CD14-positive monocyte (primary cell): ENCODE measurements around the gene SLC39A12. TPM values are rescaled to one million over a fixed set of nuclear protein-coding genes. Genes with fewer than 3 reads are reported as not detected.
"Not testable (repeated sequence)": the region's sequence is repeated elsewhere in the genome, so short reads cannot be mapped to it uniquely, and the experiment has no call there.

Source experiments
- DNase-seq, 3 donors: peaks; one replicate each; pipeline ENCODE4 v3.0.0-alpha.2; 2011 to 2022
- H2AFZ ChIP-seq: 2 replicates; pipeline ENCODE4 v1.6.0; 2012; ENCODE audit warnings: mild to moderate bottlenecking, low read depth, low read length, inconsistent platforms; ENCODE audit not compliant: insufficient read depth, poor library complexity, severe bottlenecking
- H3K27ac ChIP-seq, 2 donors: 1 replicate in 1 of 2; 2 replicates in 1 of 2; pipeline ENCODE4 v1.5.1; 2012 to 2013; ENCODE audit warnings: low read length in 2 of 2, control low read depth in 1 of 2, inconsistent platforms in 1 of 2, low read depth in 1 of 2, mild to moderate bottlenecking in 1 of 2
- H3K27me3 ChIP-seq, 2 donors: one replicate each; pipeline versions ENCODE4 v1.6.0 to v1.6.1; 2011 to 2013; ENCODE audit warnings: low read length in 2 of 2; ENCODE audit not compliant: control insufficient read depth in 2 of 2, insufficient read depth in 2 of 2
- H3K36me3 ChIP-seq, 2 donors: replicated peaks in 1 of 2; 1 replicate in 1 of 2; 2 replicates in 1 of 2; pipeline versions ENCODE4 v1.5.1 to v1.6.1; 2012 to 2013; ENCODE audit warnings: low read length in 2 of 2, control low read depth in 1 of 2, inconsistent platforms in 1 of 2, mild to moderate bottlenecking in 1 of 2; ENCODE audit not compliant: insufficient read depth in 2 of 2, control insufficient read depth in 1 of 2
- H3K4me1 ChIP-seq, 2 donors: 1 replicate in 1 of 2; 2 replicates in 1 of 2; pipeline versions ENCODE4 v1.5.1 to v1.6.1; 2012 to 2013; ENCODE audit warnings: low read length in 2 of 2, control low read depth in 1 of 2, inconsistent platforms in 1 of 2, mild to moderate bottlenecking in 1 of 2, moderate library complexity in 1 of 2; ENCODE audit not compliant: insufficient read depth in 2 of 2, control insufficient read depth in 1 of 2
- H3K4me2 ChIP-seq: replicated peaks from 2 replicates; pipeline ENCODE3; 2012; ENCODE audit warnings: low read length, moderate library complexity, mild to moderate bottlenecking; ENCODE audit not compliant: poor library complexity, severe bottlenecking; ENCODE audit errors: extremely low read depth
- H3K4me3 ChIP-seq, 3 experiments: fragments of 200-600 bp in 1 of 3; sonication (generic) in 1 of 3; replicated peaks in 1 of 3; 1 replicate in 2 of 3; 2 replicates in 1 of 3; pipeline ENCODE4 v1.5.1; 2011 to 2013; ENCODE audit warnings: low read length in 3 of 3, mild to moderate bottlenecking in 3 of 3, control low read depth in 2 of 3, low read depth in 2 of 3, inconsistent platforms in 1 of 3, moderate library complexity in 1 of 3
- H3K79me2 ChIP-seq: 2 replicates; pipeline ENCODE4 v1.6.0; 2012; ENCODE audit warnings: mild to moderate bottlenecking, control low read depth, inconsistent platforms, low read length, moderate library complexity; ENCODE audit not compliant: insufficient read depth
- H3K9ac ChIP-seq: 2 replicates; pipeline ENCODE4 v1.6.0; 2017; ENCODE audit warnings: low read length, mild to moderate bottlenecking; ENCODE audit not compliant: insufficient read depth, poor library complexity, severe bottlenecking
- H3K9me3 ChIP-seq, 2 donors: replicated peaks in 1 of 2; 1 replicate in 1 of 2; 2 replicates in 1 of 2; pipeline versions ENCODE4 v1.5.1 to v1.6.1; 2012 to 2013; ENCODE audit warnings: low read length in 2 of 2, control low read depth in 1 of 2; ENCODE audit not compliant: control insufficient read depth in 1 of 2, insufficient read depth in 1 of 2
- H4K20me1 ChIP-seq: 2 replicates; pipeline ENCODE4 v1.6.0; 2012; ENCODE audit warnings: mild to moderate bottlenecking, low read length, control low read depth, moderate library complexity; ENCODE audit not compliant: insufficient read depth
- H3K27ac Mint-ChIP-seq, 7 donors: one replicate each; pipeline ENCODE4 v1.8.0; 2020; ENCODE audit warnings: mild to moderate bottlenecking in 7 of 7, mixed read lengths in 7 of 7, moderate library complexity in 6 of 7, inconsistent platforms in 2 of 7
- H3K27me3 Mint-ChIP-seq, 3 donors: one replicate each; pipeline ENCODE4 v1.8.0; 2021 to 2022; ENCODE audit warnings: low read depth in 3 of 3, mild to moderate bottlenecking in 3 of 3, mixed read lengths in 3 of 3, moderate library complexity in 3 of 3, inconsistent platforms in 1 of 3
- H3K36me3 Mint-ChIP-seq, 2 donors: one replicate each; pipeline ENCODE4 v1.8.0; 2020; ENCODE audit warnings: mixed read lengths in 2 of 2, inconsistent platforms in 1 of 2, mild to moderate bottlenecking in 1 of 2
- H3K4me1 Mint-ChIP-seq: one replicate; pipeline ENCODE4 v1.8.0; 2020; ENCODE audit warnings: mild to moderate bottlenecking, mixed read lengths
- H3K4me3 Mint-ChIP-seq, 2 donors: one replicate each; pipeline ENCODE4 v1.8.0; 2020; ENCODE audit warnings: mild to moderate bottlenecking in 2 of 2, mixed read lengths in 2 of 2, moderate library complexity in 1 of 2
- H3K9me3 Mint-ChIP-seq, 7 donors: one replicate each; pipeline ENCODE4 v1.8.0; 2020 to 2022; ENCODE audit warnings: mixed read lengths in 7 of 7, mild to moderate bottlenecking in 6 of 7, moderate library complexity in 6 of 7, inconsistent platforms in 2 of 7
- CTCF ChIP-seq: fragments of 200-600 bp; IDR thresholded peaks from one replicate; pipeline ENCODE4 v1.8.0; 2022; ENCODE audit warnings: antibody characterized with exemption, mild to moderate bottlenecking
- WGBS: methylation state at CpG from one replicate; pipeline ENCODE4 v1.1.5; 2013; ENCODE audit warnings: missing lambda C conversion rate; ENCODE audit not compliant: insufficient coverage; 5-methylcytosine and 5-hydroxymethylcytosine counted together
- intact Hi-C, 2 donors: fragments of 100-400 bp; cut with micrococcal nuclease; formaldehyde crosslinking; loops; one replicate each; pipeline versions ENCODE4 v1.15.0 to v1.15.1; 2023
- polyA plus RNA-seq, 3 donors: library from polyadenylated mRNA; depleted of rRNA in 1 of 3; unstranded in 2 of 3; stranded (reverse) in 1 of 3; fragments of 300-500 nt in 2 of 3; fragments of >200 nt in 1 of 3; fragmentation: Illumina TruSeq in 2 of 3; gene quantifications; 1 replicate in 2 of 3; 2 replicates in 1 of 3; pipeline ENCODE4 v1.2.3, GENCODE V29; 2012 to 2021

SLC39A12 gene
- polyA plus RNA-seq, 3 donors, result not detected

GRCh38 chr10:17950726-17951125 is 992 bp upstream of the SLC39A12 start:
- Mint-ChIP-seq H3K27me3 (peaks cover 0 to 3% (median 0%) of the 10 kb centered on the region in 3 donors), H3K9me3 (peaks cover 0 to 14% (median 6%) of the 10 kb centered on the region in 7 donors), H3K36me3 (no peaks in the 10 kb centered on the region), H3K4me1 (no peaks in the 10 kb centered on the region), H3K4me3 (no peak overlapping the region), H3K27ac (no peak overlapping the region)
- 90% methylated on average over 17 of the region's 22 CpGs for WGBS
- Histone ChIP-seq H3K4me3 (no peak overlapping the region), H3K9ac (no peak overlapping the region), H3K27me3 (no peaks in the 10 kb centered on the region), H3K4me1 (no peaks in the 10 kb centered on the region), H3K9me3 (no peaks in the 10 kb centered on the region), H3K4me2 (no peak overlapping the region), H4K20me1 (no peaks in the 10 kb centered on the region), H3K27ac (no peak overlapping the region), H2AFZ (no peak overlapping the region), H3K36me3 (no peaks in the 10 kb centered on the region), H3K79me2 (no peaks in the 10 kb centered on the region)
- no peak for TF ChIP-seq CTCF
- intact Hi-C loops, result no loop called here
- no peak for DNase-seq

DNA sequence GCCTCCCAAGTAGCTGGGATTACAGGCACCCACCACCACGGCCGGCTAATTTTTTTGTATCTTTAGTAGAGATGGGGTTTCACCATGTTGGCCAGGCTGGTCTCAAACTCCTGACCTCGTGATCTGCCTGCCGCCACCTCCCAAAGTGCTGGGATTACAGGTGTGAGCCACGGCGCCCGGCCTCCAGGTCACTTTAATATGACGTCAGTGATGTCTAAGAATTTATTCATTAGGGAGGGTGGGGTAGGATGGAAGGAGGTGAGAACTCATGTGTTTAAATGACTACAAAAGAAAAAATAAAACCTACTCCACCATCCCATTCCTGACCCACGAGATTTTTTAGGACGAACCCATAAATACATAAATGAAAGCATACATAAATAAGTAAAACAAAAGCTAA is 2.7 kb downstream of the SLC39A12 start:
- no CpG with 5 or more reads among the region's 10 CpGs for WGBS
- H2AFZ ChIP-seq, H3K36me3 Mint-ChIP-seq, H3K27me3 Mint-ChIP-seq, H3K79me2 ChIP-seq, DNase-seq, H3K4me1 ChIP-seq, H3K27ac ChIP-seq, H3K4me2 ChIP-seq, H3K4me3 Mint-ChIP-seq, intact Hi-C loops, H3K27me3 ChIP-seq, H3K4me3 ChIP-seq, H3K4me1 Mint-ChIP-seq, H3K36me3 ChIP-seq, H3K27ac Mint-ChIP-seq, H4K20me1 ChIP-seq, H3K9me3 ChIP-seq, H3K9ac ChIP-seq: not testable (repeated sequence)
- H3K9me3 Mint-ChIP-seq, result peaks cover 3 to 14% (median 6%) of the 10 kb centered on the region in 7 donors
